ENCODE results near the gene KIF9. TPM values are rescaled to one million over a fixed set of nuclear protein-coding genes. Genes with fewer than 3 reads are reported as not detected.

The KIF9 gene
- total RNA-seq, 1 experiment from 2014 or later = 0.53 TPM

Other genes with a start within 250 kb of the KIF9 start
- 8.1 and 13.0 TPM in 2 replicates for gene SETD2, start 118.7 kb downstream of the KIF9 start, total RNA-seq (2014; rRNA removed; shearing (Covaris generic); ENCODE audit: low replicate concordance)
- gene KLHL18, start 145 bp upstream of the KIF9 start, total RNA-seq (2014; rRNA removed; shearing (Covaris generic); ENCODE audit: low replicate concordance) = 21.0 and 30.4 TPM in 2 replicates
- 3.8 and 5.4 TPM in 2 replicates for gene PTPN23, start 98.2 kb upstream of the KIF9 start, total RNA-seq (2014; rRNA removed; shearing (Covaris generic); ENCODE audit: low replicate concordance)
- 27.8 and 51.0 TPM in 2 replicates for gene SCAP, start 193.1 kb upstream of the KIF9 start, total RNA-seq (2014; rRNA removed; shearing (Covaris generic); ENCODE audit: low replicate concordance)
- gene ELP6, start 230.9 kb upstream of the KIF9 start, total RNA-seq (2014; rRNA removed; shearing (Covaris generic); ENCODE audit: low replicate concordance) = 20.6 and 33.2 TPM in 2 replicates

Measured in MG63 (cell line).